Stimulated activated CD8-positive, alpha-beta memory T cell treated with anti-CD3 and anti-CD28 coated beads, Interleukin-15, amount 100 ng/mL, for 24 hours (primary cell): ENCODE results near the gene DACT3.

ENCODE experiments used
- DNase-seq: peaks from one replicate; pipeline ENCODE4 v3.0.0-alpha.2; 2020; ENCODE audit warnings: low read depth

Gene DACT3

GRCh38 chr19:46668662-46669061, 7.7 kb upstream of the DACT3 start:
- DNase-seq: no peak

DNA sequence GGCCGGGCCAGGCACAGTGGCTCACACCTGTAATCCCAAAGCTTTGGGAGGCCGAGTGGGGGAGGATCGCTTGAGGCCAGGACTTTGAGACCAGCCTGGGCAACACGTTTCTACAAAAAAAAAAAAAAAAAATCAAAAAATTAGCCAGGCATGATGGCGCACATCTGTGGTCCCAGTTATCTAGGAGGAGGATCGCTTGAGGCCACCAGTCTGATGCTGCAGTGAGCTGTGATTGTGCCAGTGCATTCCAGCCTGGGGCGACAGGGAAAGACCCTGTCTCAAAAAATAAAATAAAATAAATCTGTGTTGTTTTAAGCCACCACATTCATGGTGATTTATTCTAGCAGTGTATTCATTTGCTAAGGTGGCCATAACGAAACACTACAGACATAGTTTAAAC, 4.1 kb upstream of the DACT3 start:
- DNase-seq: no peak

- no peak for DNase-seq
These were observed 982 bp upstream of the DACT3 start for GRCh38 chr19:46661735-46662592.

GRCh38 chr19:46660551-46661019, 397 bp downstream of the DACT3 start:
- DNase-seq: no peak

- no peak for DNase-seq
These were observed 919 bp downstream of the DACT3 start for GRCh38 chr19:46660008-46660517.

DNA sequence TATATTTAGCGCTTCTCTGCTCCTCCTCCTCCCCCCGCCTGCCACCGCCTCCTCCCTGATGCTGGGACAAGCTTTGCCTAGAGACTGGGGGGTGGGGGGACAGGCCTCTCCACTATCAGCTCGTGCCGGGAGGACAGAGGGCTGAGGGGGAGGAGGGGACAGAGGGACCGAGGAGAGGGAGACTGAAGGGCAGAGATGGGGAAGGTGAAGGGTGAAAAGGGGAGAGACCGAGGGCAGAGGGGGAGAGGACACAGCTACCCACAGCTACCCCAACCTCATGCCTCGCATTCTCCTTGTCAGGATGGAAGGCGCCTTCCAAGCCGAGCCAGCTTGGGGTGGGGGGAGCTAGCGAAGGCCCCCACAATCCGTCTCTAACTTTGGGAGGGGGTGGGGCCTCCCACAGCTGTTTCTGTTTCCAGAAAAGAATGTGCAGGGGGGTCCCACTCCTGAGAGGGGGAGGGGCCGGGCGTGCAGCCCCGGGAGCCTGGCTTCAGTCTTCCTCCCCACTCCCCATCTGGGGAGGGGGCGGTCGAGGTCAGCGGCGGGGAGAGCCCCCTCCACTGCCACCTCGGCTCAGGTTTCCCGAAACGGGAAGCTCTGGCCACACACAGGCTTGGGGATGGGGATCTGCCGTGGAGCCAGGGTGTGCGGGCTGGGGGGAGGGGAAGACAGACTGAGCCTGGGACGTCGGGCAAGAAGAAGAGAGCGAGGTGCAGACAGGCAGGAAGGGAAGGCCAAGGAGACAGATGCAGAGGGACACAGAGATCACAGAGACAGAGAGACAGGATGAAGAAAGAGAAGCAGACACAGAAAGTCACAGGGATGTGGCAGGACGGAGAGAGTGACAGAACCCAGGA, 1.6 kb downstream of the DACT3 start:
- DNase-seq: no peak

- no peak for DNase-seq
These were observed 4.4 kb downstream of the DACT3 start for GRCh38 chr19:46656541-46656940.

GRCh38 chr19:46654621-46655152, 6.3 kb downstream of the DACT3 start:
- no peak for DNase-seq

DNA sequence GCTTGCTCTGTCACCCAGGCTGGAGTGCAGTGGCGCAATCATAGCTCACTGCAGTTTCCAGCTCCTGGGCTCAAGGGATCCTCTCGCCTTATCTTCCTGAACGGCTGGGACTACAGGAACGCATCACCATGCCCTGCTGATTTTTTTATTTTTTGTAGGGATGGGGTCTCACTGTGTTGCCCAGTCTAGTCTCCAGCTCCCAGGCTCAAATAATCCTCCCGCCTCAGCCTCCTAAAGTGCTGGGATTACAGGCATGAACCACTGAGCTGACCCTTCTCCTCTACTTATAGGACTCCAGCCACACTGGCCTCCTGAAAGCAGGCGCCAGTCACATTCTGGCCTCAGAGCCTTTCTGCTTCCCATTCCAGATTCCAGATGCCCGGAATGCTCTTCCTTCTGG, 10.5 kb downstream of the DACT3 start:
- no peak for DNase-seq

DNA sequence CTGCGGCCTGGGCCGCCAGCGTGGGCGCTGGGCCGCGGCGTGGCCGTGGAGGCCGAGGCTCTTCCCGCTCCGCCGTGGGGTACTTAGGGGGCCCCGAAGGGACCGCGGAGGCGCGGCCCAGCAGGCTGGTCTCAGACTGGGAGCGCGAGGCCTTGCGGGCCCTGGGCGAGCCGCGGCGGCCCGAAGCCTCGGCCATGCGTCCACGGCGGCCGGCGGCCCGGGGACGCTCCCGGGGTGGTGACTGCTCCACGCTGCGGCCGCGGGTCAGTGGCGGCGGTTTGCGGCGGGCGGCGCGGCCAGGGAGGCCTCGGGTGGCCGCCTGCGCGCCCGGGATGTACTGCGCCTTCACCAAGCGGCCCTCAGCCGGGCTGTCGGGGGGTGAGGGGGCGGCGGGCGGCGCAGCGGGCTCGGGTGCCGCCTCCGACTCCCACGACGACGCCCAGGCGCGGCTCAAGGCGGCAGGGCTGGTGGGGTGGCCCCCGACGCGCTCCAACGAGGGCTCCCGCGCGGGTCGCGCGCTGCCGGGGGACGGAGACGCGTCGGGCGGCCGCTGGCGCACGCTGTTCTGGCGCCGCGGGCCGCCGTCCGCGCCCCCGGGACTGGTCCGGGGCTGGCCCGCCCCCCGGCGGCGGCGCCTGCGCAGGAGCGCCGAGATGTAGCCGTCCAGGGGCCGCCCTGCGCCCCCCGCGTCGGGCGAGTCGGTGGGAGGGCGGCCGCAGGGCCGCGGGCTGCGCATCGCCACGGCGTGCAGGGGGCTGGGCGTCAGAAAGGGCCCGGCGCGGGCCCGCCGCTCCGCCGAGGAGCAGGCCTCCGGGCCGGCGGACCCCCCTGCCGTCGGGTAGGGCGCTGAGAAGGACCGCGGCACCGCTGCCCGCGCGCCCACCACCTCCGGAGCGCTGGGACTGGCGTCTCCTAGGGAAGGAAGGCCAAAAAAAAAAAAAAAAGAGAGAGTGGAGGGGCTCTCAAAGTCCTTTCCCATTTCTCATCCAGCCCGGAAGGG, 11.7 kb downstream of the DACT3 start:
- no peak for DNase-seq

- DNase-seq: no peak
These were observed 12.7 kb downstream of the DACT3 start for GRCh38 chr19:46648060-46648960.

- DNase-seq: no peak
These were observed 14.6 kb downstream of the DACT3 start for GRCh38 chr19:46646402-46646801.

GRCh38 chr19:46644720-46645119, 16.3 kb downstream of the DACT3 start:
- DNase-seq: no peak

DNA sequence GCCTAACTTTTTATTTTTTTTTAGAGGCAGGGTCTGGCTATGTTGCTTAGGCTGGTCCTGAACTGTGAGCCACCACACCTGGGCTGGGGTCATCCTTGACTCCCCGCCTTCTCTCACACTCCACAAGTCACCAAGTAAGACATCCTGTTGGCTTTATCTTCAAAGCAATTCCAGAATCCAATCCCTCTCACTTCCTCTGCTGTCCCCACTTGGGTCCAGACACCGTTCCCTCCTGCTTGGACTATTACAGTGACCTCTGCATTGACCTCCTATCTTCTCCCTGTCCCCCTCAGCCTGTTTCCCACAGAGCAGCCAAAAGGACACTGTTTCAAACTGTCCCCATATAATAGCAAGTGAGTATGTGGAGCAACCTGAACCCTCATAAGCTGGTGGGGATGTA, 20.3 kb downstream of the DACT3 start:
- no peak for DNase-seq

DNA sequence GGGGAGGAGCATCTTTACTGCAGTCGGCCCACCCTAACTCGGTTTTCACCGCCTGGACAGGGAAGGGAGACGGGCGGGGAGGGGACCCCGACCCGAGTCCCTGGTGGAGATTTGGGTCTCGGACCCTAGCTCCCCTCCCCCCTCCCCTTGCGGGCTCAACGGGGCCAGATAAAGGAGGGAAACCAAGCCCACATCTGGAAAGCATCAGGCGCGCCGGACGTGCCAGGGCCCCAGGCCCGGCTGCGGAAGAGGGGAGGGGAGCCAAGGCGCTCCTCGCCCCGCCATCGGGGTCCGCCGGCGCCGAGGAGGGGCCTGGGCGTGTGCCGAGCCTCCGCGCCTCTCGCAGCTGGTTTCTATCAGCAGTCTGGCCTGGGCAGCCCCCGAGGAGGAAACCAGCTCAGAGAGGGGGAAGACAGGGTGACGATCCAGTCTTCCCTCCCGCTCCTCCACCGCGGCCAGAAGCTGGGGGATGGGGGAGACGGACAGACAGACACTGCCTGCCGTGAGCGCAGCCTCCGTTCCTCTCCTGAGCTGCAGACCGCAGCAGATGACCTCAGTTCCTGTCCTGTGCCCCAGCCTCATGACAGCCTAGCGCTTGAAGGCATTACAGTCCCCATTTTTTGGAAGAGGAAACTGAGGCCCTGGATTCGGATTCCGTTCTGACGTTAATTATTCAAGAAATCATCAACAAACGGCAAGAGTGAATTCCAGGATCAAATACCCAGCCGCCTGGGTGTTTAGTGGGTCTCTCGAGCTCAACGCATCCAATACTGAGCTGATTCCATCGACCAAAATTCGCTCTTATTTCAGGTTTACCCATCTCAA, 21.4 kb downstream of the DACT3 start:
- DNase-seq: no peak

DNA sequence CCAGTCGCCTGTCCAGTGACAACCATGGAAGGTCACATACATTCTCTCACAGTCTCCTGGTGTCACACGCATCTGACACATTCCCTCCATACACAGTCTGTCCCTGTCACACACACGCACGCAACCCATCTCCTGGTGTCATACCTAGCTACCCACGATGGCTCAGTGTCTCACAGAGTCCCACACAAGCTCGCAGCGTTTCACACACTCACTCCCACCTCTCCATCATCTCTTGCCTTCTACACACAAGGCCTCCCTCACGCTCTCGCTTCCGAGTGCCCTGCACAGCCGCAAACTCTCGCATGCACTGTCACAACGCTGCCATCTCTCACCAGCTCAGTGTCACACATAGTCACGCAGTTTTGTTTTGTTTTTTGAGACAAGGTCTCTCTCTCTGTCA, 23.8 kb downstream of the DACT3 start:
- no peak for DNase-seq

DNA sequence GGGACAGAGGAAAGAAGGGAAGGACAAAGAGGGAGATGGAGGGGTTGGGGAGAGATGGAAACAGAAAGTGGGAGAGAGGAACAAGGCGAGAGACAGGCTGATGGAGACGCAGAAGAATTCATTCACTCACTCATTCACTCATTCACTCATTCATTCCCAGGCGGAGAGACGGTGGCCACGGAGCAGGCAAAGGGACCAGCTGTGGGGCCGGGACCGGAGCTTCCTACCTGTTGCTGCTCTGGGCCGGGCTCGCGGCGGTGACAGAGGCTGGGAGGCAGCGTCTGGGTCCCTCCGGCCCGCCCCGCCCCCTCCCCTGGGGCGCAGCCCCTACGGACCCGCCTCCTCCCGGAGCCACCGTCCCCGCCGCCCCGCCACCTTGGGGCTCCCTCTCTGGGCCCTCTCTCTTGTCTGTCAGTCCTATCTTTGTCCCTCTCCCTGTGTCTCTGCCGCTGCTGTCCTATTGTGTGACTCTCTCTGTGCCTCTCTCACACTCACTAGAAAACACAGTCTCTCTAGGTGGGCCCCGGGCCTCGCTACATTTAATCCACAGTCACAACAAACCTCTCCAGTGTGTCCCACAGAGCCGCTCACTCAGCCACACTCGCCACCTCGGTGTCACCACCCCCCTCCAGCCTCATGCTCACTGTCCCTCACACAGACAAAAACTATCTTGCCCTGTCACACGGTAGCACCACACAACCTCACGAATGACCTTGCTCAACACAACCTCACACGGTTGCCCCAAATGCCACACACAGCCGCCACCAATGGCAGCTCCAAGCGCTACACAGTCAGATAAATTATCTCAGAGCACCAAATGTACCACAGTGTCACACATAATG, 24.8 kb downstream of the DACT3 start, which contains the start of gene GNG8:
Gene GNG8, minus strand, starts transcription at position 283 of the 842 bp plus-strand sequence. CDS start 1,520 bp downstream, outside the sequence.
- no peak for DNase-seq

GRCh38 chr19:46634656-46635218, 26.2 kb downstream of the DACT3 start:
- DNase-seq: no peak
